GM18909 (cell line): Measurements from ENCODE around the gene STX10.

Source experiments
- ATAC-seq: cut with Tn5 transposase; IDR thresholded peaks from one replicate; pipeline ENCODE4 v1.9.1; 2021; ENCODE audit warnings: mild to moderate bottlenecking; ENCODE audit not compliant: unreplicated experiment, poor library complexity

STX10 gene

GRCh38 chr19:13102666-13103580 lies 47.3 kb downstream of the STX10 start, which contains the start of gene LYL1:
LYL1 (minus strand) TSS chr19:13102858; CDS start chr19:13101171, 1,687 bp downstream.
- ATAC-seq: peak; percentile 45

GRCh38 chr19:13102416-13102665 lies 47.8 kb downstream of the STX10 start:
- ATAC-seq: no peak

- no peak for ATAC-seq
Measured at GRCh38 chr19:13101590-13102415, 48.4 kb downstream of the STX10 start.

- no peak for ATAC-seq
Measured at GRCh38 chr19:13100841-13101589, 49.2 kb downstream of the STX10 start.

GRCh38 chr19:13100031-13100588 lies 50.1 kb downstream of the STX10 start:
- ATAC-seq: no peak

GRCh38 chr19:13099073-13099999 lies 50.8 kb downstream of the STX10 start:
- no peak for ATAC-seq

- ATAC-seq: no peak
Measured at GRCh38 chr19:13098277-13099072, 51.7 kb downstream of the STX10 start.

- ATAC-seq: no peak
Measured at GRCh38 chr19:13097463-13098258, 52.5 kb downstream of the STX10 start.

- no peak for ATAC-seq
Measured at GRCh38 chr19:13097033-13097462, 53.1 kb downstream of the STX10 start.

- no peak for ATAC-seq
Measured at GRCh38 chr19:13095934-13096927, 53.9 kb downstream of the STX10 start.

GRCh38 chr19:13095393-13095784 lies 54.8 kb downstream of the STX10 start:
- no peak for ATAC-seq

GRCh38 chr19:13094771-13095392 lies 55.3 kb downstream of the STX10 start:
- ATAC-seq: no peak

GRCh38 chr19:13094106-13094504 lies 56.1 kb downstream of the STX10 start:
- ATAC-seq: no peak
